Erythroblast (primary cell): ENCODE data around the gene OR4S1.

Experiments used
- GATA1 ChIP-seq: IDR thresholded peaks from 2 replicates; pipeline ENCODE4 v1.6.1; 2011; ENCODE audit warnings: low read depth, mild to moderate bottlenecking, control low read depth, low read length, moderate library complexity
- POLR2A ChIP-seq: IDR thresholded peaks from 2 replicates; pipeline ENCODE4 v1.6.1; 2011; ENCODE audit warnings: mild to moderate bottlenecking, low read length

- TF ChIP-seq POLR2A (no peak), GATA1 (no peak)
Measured at GRCh38 chr11:48341466-48341865, 35.4 kb downstream of the OR4S1 start.
